HCT116 (cell line): Measurements from ENCODE around the gene KLHL25. TPM values are rescaled to one million over a fixed set of nuclear protein-coding genes. Genes with fewer than 3 reads are reported as not detected.

Experiments used
- ATAC-seq: fragments of 200-7000 bp; cut with Tn5 transposase; 2 replicates; pipeline ENCODE4 v1.9.1; 2020; ENCODE audit warnings: mild to moderate bottlenecking, moderate library complexity
- BruUV-seq: library from RNA; stranded (reverse); fragments of 400-500 nt; replicated peaks from 2 replicates; lab custom pipeline; 2021; lab: Mats Ljungman, UMichigan
- CTCF ChIA-PET: fragments of 300-600 bp; sonication (Branson Sonifier 250); formaldehyde crosslinking; loops from one replicate; lab custom pipeline; 2021; ENCODE audit warnings: antibody characterized with exemption; lab: Charles Lee
- POLR2A ChIA-PET: fragments of 300-600, 350-600 bp; sonication (Branson Sonifier 250); formaldehyde crosslinking; loops from one replicate; lab custom pipeline; 2021; ENCODE audit warnings: antibody characterized with exemption; lab: Charles Lee
- RAD21 ChIA-PET, 2 experiments: fragments of 300-600 bp; sonication (Branson Sonifier 250); formaldehyde crosslinking; loops; one replicate each; lab custom pipeline; 2023; ENCODE audit warnings: low total read pairs in 2 of 2; ENCODE audit not compliant: uncharacterized antibody in 2 of 2, unreplicated experiment in 2 of 2, low non-redundant PET in 1 of 2; lab: Charles Lee
- DNase-seq: peaks from one replicate; pipeline ENCODE4 v3.0.0-alpha.2; 2010; ENCODE audit warnings: low read depth, low spot score
- H2AFZ ChIP-seq: fragments of 200-600 bp; shearing (Covaris generic), sonication (generic); 2 replicates; pipeline ENCODE4 v1.6.1; 2017; ENCODE audit warnings: low read depth, mixed run types, mixed read lengths, antibody characterized with exemption, low read length; ENCODE audit not compliant: poor library complexity, severe bottlenecking
- H3K27ac ChIP-seq: 2 replicates; pipeline ENCODE4 v1.5.1; 2012; ENCODE audit warnings: low read depth, low read length
- H3K27me3 ChIP-seq: fragments of 200-600 bp; sonication (generic); 2 replicates; pipeline ENCODE4 v1.6.1; 2016; ENCODE audit warnings: mixed run types, low read length, mixed read lengths; ENCODE audit not compliant: insufficient read depth
- H3K36me3 ChIP-seq, 2 experiments: fragments of 200-500 bp in 1 of 2; fragments of 200-600 bp in 1 of 2; sonication (Bioruptor generic) in 1 of 2; sonication (generic) in 1 of 2; 2 replicates each; pipeline versions ENCODE4 v1.5.1 to v1.6.1; 2014 to 2016; ENCODE audit warnings: low read length in 2 of 2, inconsistent platforms in 1 of 2, mixed read lengths in 1 of 2, mixed run types in 1 of 2; ENCODE audit not compliant: insufficient read depth in 2 of 2, control insufficient read depth in 1 of 2
- H3K4me1 ChIP-seq, 2 experiments: fragments of 200-600 bp in 1 of 2; sonication (generic) in 1 of 2; 2 replicates each; pipeline versions ENCODE4 v1.5.1 to v1.6.1; 2012 to 2017; ENCODE audit warnings: low read length in 2 of 2, inconsistent platforms in 1 of 2, mild to moderate bottlenecking in 1 of 2, mixed read lengths in 1 of 2, mixed run types in 1 of 2, moderate library complexity in 1 of 2; ENCODE audit not compliant: insufficient read depth in 2 of 2, control insufficient read depth in 1 of 2
- H3K4me2 ChIP-seq: fragments of 200-600 bp; sonication (generic); 2 replicates; pipeline ENCODE4 v1.6.1; 2017; ENCODE audit warnings: mixed run types, low read length, mixed read lengths
- H3K4me3 ChIP-seq, 2 experiments: fragments of 200-600 bp in 1 of 2; sonication (generic) in 1 of 2; replicated peaks in 1 of 2; 2 replicates each; pipeline ENCODE4 v1.5.1; 2011 to 2016; ENCODE audit warnings: low read length in 2 of 2, control low read depth in 1 of 2, low read depth in 1 of 2, mild to moderate bottlenecking in 1 of 2, mixed read lengths in 1 of 2, mixed run types in 1 of 2
- H3K79me2 ChIP-seq: fragments of 200-600 bp; sonication (generic); 2 replicates; pipeline ENCODE4 v1.6.1; 2017; ENCODE audit warnings: mild to moderate bottlenecking, mixed run types, low read length, moderate library complexity, mixed read lengths; ENCODE audit not compliant: insufficient read depth
- H3K9ac ChIP-seq: fragments of 200-600 bp; sonication (generic); 2 replicates; pipeline ENCODE4 v1.6.1; 2016; ENCODE audit warnings: low read length, mixed read lengths
- H3K9me2 ChIP-seq: fragments of 200-600 bp; sonication (generic), shearing (Covaris generic); 2 replicates; pipeline ENCODE4 v1.6.1; 2017; ENCODE audit warnings: mixed run types, mild to moderate bottlenecking, moderate library complexity; ENCODE audit not compliant: insufficient read depth
- H3K9me3 ChIP-seq, 2 experiments: fragments of 200-500 bp in 1 of 2; fragments of 200-600 bp in 1 of 2; sonication (Bioruptor generic) in 1 of 2; sonication (generic) in 1 of 2; 2 replicates each; pipeline ENCODE4 v1.6.1; 2014 to 2017; ENCODE audit warnings: low read length in 2 of 2, mixed read lengths in 2 of 2, inconsistent platforms in 1 of 2, low read depth in 1 of 2, mild to moderate bottlenecking in 1 of 2, mixed run types in 1 of 2, moderate library complexity in 1 of 2; ENCODE audit not compliant: control insufficient read depth in 1 of 2, insufficient read depth in 1 of 2
- H4K20me1 ChIP-seq: fragments of 200-600 bp; sonication (generic), shearing (Covaris generic); 2 replicates; pipeline ENCODE4 v1.6.1; 2017; ENCODE audit warnings: mixed run types, mild to moderate bottlenecking, moderate library complexity; ENCODE audit not compliant: insufficient read depth
- CBX3 ChIP-seq: IDR thresholded peaks from 2 replicates; pipeline ENCODE4 v1.6.1; 2012; ENCODE audit warnings: low read depth
- CEBPB ChIP-seq: IDR thresholded peaks from 2 replicates; pipeline ENCODE4 v1.6.1; 2012; ENCODE audit warnings: low read depth
- ELF1 ChIP-seq: IDR thresholded peaks from 2 replicates; pipeline ENCODE4 v1.6.1; 2012; ENCODE audit warnings: low read depth, borderline replicate concordance
- EZH2 ChIP-seq: fragments of 200-600 bp; sonication (generic); IDR thresholded peaks from 2 replicates; pipeline ENCODE4 v1.6.1; 2017; ENCODE audit warnings: antibody characterized with exemption, mixed run types
- FOSL1 ChIP-seq: IDR thresholded peaks from 2 replicates; pipeline ENCODE4 v1.6.1; 2012; ENCODE audit warnings: low read depth
- JUND ChIP-seq: IDR thresholded peaks from 2 replicates; pipeline ENCODE4 v1.6.1; 2012
- POLR2A ChIP-seq: IDR thresholded peaks from 2 replicates; pipeline ENCODE4 v1.7.0; 2011; ENCODE audit warnings: borderline replicate concordance; ENCODE audit not compliant: insufficient read depth, insufficient read length; ENCODE audit errors: extremely low read depth
- POLR2AphosphoS5 ChIP-seq: IDR thresholded peaks from 2 replicates; pipeline ENCODE4 v1.6.1; 2011; ENCODE audit warnings: mild to moderate bottlenecking, low read depth, low read length, moderate library complexity
- SIN3A ChIP-seq: IDR thresholded peaks from 2 replicates; pipeline ENCODE4 v1.6.1; 2012; ENCODE audit warnings: low read depth
- SP1 ChIP-seq: IDR thresholded peaks from 2 replicates; pipeline ENCODE4 v1.6.1; 2012; ENCODE audit warnings: low read depth
- TCF7L2 ChIP-seq: IDR thresholded peaks from 2 replicates; pipeline ENCODE4 v1.7.0; 2011; ENCODE audit warnings: borderline replicate concordance, inconsistent platforms; ENCODE audit not compliant: insufficient read depth, insufficient read length; ENCODE audit errors: extremely low read depth
- ZFX ChIP-seq: fragments of 450-650 bp; IDR thresholded peaks from 2 replicates; pipeline ENCODE4 v1.6.1; 2017
- intact Hi-C: fragments of 100-400 bp; cut with micrococcal nuclease; formaldehyde crosslinking; loops from 2 replicates; pipeline ENCODE4 v1.10.0; 2022
- total RNA-seq: library from RNA; stranded (reverse); gene quantifications from one replicate; pipeline ENCODE4 v1.2.1, GENCODE V29; 2021; ENCODE audit not compliant: unreplicated experiment
- TF ChIP-seq, protein P1 (sequence below): IDR thresholded peaks from 2 replicates; pipeline ENCODE4 v1.6.1; 2012
- TF ChIP-seq, protein P2 (sequence below): IDR thresholded peaks from 2 replicates; pipeline ENCODE4 v1.6.1; 2011; ENCODE audit warnings: mild to moderate bottlenecking, low read length, moderate library complexity; ENCODE audit not compliant: insufficient replicate concordance; ENCODE audit errors: extremely low read depth
- TF ChIP-seq, protein P3 (sequence below): IDR thresholded peaks from 2 replicates; pipeline ENCODE4 v1.6.1; 2012

The KLHL25 gene
- total RNA-seq, 1 experiment from 2014 or later = 5.3 TPM

DNA sequence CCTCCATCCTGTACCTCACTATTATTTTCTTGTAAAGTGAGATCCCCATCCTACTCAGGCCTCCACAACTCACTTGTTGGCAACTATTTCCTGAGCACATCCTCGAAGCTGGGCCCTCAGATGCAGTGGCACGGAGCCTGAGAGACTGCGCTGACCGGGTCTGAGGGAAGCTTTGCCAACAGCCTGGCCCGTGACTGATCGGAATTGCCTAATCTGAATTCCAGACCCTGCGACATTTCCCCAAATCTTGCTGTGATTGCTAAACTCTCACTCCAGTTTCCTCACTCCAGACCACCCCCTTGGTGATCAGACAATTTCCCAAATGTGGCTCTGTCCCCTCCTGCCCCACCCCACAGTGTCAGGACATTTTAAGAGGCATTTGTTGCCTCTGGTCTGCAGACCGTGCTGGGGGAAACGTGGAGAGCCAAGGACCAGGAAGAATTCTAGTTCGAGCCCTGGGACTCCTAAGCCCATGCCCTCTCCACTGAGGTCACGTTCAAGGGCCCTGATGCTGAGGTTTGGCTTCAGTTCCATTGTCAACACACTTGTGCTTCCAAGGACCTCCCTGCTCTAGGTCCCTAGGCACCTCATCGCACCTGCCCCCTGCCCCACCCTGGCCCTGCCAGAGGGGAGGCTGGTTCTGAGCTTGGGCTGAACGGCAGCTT is 22.8 kb downstream of the KLHL25 start:
- Histone ChIP-seq H4K20me1 (no peaks in the 10 kb centered on the region), H3K9ac (no peak overlapping the region), H3K27ac (no peak overlapping the region), H3K79me2 (no peaks in the 10 kb centered on the region; the same call in 1 of the 2 replicates), H3K9me2 (no peaks in the 10 kb centered on the region), H2AFZ (no peak overlapping the region), H3K27me3 (no peaks in the 10 kb centered on the region), H3K9me3 (no peaks in the 10 kb centered on the region), H3K36me3 (no peaks in the 10 kb centered on the region), H3K4me2 (no peak overlapping the region), H3K4me1 (peaks cover 0 to 6% of the 10 kb centered on the region in 2 experiments; a peak in 1 of 4 replicates), H3K4me3 (no peak overlapping the region)
- no peak for TF ChIP-seq TCF7L2
- no peak for DNase-seq
- ChIA-PET RAD21 (no interaction called here), POLR2A (no interaction called here), CTCF (no interaction called here)
- intact Hi-C loops = no loop called here
- no TSS peak for BruUV-seq
- no peak for ATAC-seq

DNA sequence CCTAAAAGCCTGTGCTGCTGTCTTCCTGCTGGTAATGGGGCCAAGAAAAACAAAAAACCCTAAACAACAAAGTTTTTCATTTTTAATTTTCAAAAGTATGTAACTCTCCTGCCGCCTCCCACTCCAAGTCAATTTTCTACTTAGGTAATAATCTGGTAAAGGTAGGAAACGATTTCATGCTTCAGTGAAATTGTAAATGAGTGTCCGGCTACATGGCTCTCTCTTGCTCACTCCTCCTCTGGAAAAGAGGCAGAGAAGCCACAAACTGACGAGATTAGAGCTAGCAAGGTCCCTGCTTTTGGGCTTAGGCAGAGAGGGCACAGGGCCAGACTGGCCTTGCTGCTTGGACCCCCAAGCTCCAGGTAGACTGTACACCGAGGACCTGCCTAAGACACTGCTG is 23.5 kb downstream of the KLHL25 start:
- Histone ChIP-seq H3K79me2 (no peaks in the 10 kb centered on the region; the same call in 1 of the 2 replicates), H3K27me3 (no peaks in the 10 kb centered on the region)
- no TSS peak for BruUV-seq

More for the DNA sequence above, 23.5 kb downstream of the KLHL25 start:
- Histone ChIP-seq H3K27ac (no peak overlapping the region), H4K20me1 (no peaks in the 10 kb centered on the region), H3K4me1 (peaks cover 0 to 6% of the 10 kb centered on the region in 2 experiments; a peak in 1 of 4 replicates), H2AFZ (no peak overlapping the region), H3K9me2 (no peaks in the 10 kb centered on the region), H3K4me2 (no peak overlapping the region), H3K4me3 (no peak overlapping the region), H3K9me3 (no peaks in the 10 kb centered on the region), H3K36me3 (no peaks in the 10 kb centered on the region), H3K9ac (no peak overlapping the region)
- CTCF ChIA-PET = no interaction called here
- DNase-seq (no peak), ATAC-seq (no peak)
- RAD21 ChIA-PET = no interaction called here
- TF ChIP-seq EZH2 (no peak), POLR2A (no peak), POLR2AphosphoS5 (no peak), CBX3 (no peak), SIN3A (no peak), CEBPB (no peak), FOSL1 (no peak), ELF1 (no peak), SP1 (no peak), TCF7L2 (no peak), ZFX (no peak), JUND (no peak)
- TF ChIP-seq, protein P1, sequence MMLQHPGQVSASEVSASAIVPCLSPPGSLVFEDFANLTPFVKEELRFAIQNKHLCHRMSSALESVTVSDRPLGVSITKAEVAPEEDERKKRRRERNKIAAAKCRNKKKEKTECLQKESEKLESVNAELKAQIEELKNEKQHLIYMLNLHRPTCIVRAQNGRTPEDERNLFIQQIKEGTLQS = no peak
- TF ChIP-seq, protein P2, sequence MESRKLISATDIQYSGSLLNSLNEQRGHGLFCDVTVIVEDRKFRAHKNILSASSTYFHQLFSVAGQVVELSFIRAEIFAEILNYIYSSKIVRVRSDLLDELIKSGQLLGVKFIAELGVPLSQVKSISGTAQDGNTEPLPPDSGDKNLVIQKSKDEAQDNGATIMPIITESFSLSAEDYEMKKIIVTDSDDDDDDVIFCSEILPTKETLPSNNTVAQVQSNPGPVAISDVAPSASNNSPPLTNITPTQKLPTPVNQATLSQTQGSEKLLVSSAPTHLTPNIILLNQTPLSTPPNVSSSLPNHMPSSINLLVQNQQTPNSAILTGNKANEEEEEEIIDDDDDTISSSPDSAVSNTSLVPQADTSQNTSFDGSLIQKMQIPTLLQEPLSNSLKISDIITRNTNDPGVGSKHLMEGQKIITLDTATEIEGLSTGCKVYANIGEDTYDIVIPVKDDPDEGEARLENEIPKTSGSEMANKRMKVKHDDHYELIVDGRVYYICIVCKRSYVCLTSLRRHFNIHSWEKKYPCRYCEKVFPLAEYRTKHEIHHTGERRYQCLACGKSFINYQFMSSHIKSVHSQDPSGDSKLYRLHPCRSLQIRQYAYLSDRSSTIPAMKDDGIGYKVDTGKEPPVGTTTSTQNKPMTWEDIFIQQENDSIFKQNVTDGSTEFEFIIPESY = no peak
- TF ChIP-seq, protein P3, sequence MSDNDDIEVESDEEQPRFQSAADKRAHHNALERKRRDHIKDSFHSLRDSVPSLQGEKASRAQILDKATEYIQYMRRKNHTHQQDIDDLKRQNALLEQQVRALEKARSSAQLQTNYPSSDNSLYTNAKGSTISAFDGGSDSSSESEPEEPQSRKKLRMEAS = no peak
- POLR2A ChIA-PET = no interaction called here
- intact Hi-C loops = no loop called here
